WTC11 (cell line): Measurements from ENCODE around the gene HDAC8. TPM values are rescaled to one million over a fixed set of nuclear protein-coding genes. Genes with fewer than 3 reads are reported as not detected.

Experiments used
- ATAC-seq: fragments of 200-7000 bp; cut with Tn5 transposase; 2 replicates; pipeline ENCODE4 v1.10.0; 2021; ENCODE audit warnings: mild to moderate bottlenecking, moderate library complexity
- CTCF ChIA-PET: fragments of 300-600 bp; sonication (Branson Sonifier 250); formaldehyde crosslinking; loops from one replicate; lab custom pipeline; 2021; ENCODE audit warnings: antibody characterized with exemption; lab: Charles Lee
- POLR2A ChIA-PET: fragments of 350-600 bp; sonication (Branson Sonifier 250); formaldehyde crosslinking; loops from one replicate; lab custom pipeline; 2021; ENCODE audit warnings: antibody characterized with exemption; lab: Charles Lee
- DNase-seq: peaks from one replicate; pipeline ENCODE4 v3.0.0; 2021; ENCODE audit warnings: low spot score
- H3K27ac Mint-ChIP-seq: 2 replicates; pipeline ENCODE4 v1.8.0; 2021; ENCODE audit warnings: mixed read lengths
- H3K27me3 Mint-ChIP-seq: 2 replicates; pipeline ENCODE4 v1.8.0; 2021; ENCODE audit warnings: low read depth, mild to moderate bottlenecking, moderate library complexity, mixed read lengths
- H3K36me3 Mint-ChIP-seq: 2 replicates; pipeline ENCODE4 v1.8.0; 2021; ENCODE audit warnings: mixed read lengths
- H3K4me1 Mint-ChIP-seq: 2 replicates; pipeline ENCODE4 v1.8.0; 2022; ENCODE audit warnings: mixed read lengths
- H3K4me3 Mint-ChIP-seq: 2 replicates; pipeline ENCODE4 v1.8.0; 2021; ENCODE audit warnings: mild to moderate bottlenecking, moderate library complexity, mixed read lengths
- H3K9me3 Mint-ChIP-seq: 2 replicates; pipeline ENCODE4 v1.8.0; 2021; ENCODE audit warnings: mixed read lengths
- FOXP1 ChIP-seq: sonication (generic); formaldehyde crosslinking; IDR thresholded peaks from 2 replicates; pipeline ENCODE4 v1.8.0; 2022; ENCODE audit warnings: missing genetic modification reagents, mild to moderate bottlenecking, moderate library complexity, borderline replicate concordance
- GRHL2 ChIP-seq: fragments of 250-450 bp; sonication (Bioruptor Pico); IDR thresholded peaks from 2 replicates; pipeline ENCODE4 v1.8.0; 2022; ENCODE audit warnings: mild to moderate bottlenecking, moderate library complexity; ENCODE audit not compliant: insufficient replicate concordance, severe bottlenecking
- NFATC4 ChIP-seq: fragments of 250-450 bp; sonication (Bioruptor Pico); IDR thresholded peaks from 2 replicates; pipeline ENCODE4 v1.9.0; 2021; ENCODE audit warnings: mild to moderate bottlenecking
- NR1H2 ChIP-seq: sonication (generic); formaldehyde crosslinking; IDR thresholded peaks from 2 replicates; pipeline ENCODE4 v1.9.0; 2021; ENCODE audit warnings: mild to moderate bottlenecking, moderate library complexity, missing genetic modification reagents
- NR3C1 ChIP-seq: sonication (generic); formaldehyde crosslinking; conservative IDR thresholded peaks from 2 replicates; pipeline ENCODE4 v1.8.1; 2023; ENCODE audit warnings: low read depth, mild to moderate bottlenecking, missing genetic modification reagents
- PRRX2 ChIP-seq: fragments of 250-450 bp; sonication (Bioruptor Pico); IDR thresholded peaks from 2 replicates; pipeline ENCODE4 v1.8.0; 2021; ENCODE audit warnings: mild to moderate bottlenecking
- SMAD3 ChIP-seq: sonication (generic); formaldehyde crosslinking; IDR thresholded peaks from 2 replicates; pipeline ENCODE4 v1.8.0; 2022; ENCODE audit warnings: missing genetic modification reagents, mild to moderate bottlenecking, borderline replicate concordance
- TCF7 ChIP-seq: sonication (generic); formaldehyde crosslinking; IDR thresholded peaks from 2 replicates; pipeline ENCODE4 v1.8.0; 2022; ENCODE audit warnings: mild to moderate bottlenecking, low read depth, missing genetic modification reagents, moderate library complexity
- TEAD4 ChIP-seq: sonication (generic); formaldehyde crosslinking; IDR thresholded peaks from 2 replicates; pipeline ENCODE4 v1.8.0; 2022; ENCODE audit warnings: mild to moderate bottlenecking, missing genetic modification reagents
- ZBTB21 ChIP-seq: sonication (generic); formaldehyde crosslinking; IDR thresholded peaks from 2 replicates; pipeline ENCODE4 v1.8.1; 2023; ENCODE audit warnings: mild to moderate bottlenecking, missing genetic modification reagents, borderline replicate concordance
- ZNF263 ChIP-seq: sonication (generic); formaldehyde crosslinking; IDR thresholded peaks from 2 replicates; pipeline ENCODE4 v1.8.1; 2022; ENCODE audit warnings: low read depth, mild to moderate bottlenecking, moderate library complexity, missing genetic modification reagents
- ZNF317 ChIP-seq: sonication (generic); formaldehyde crosslinking; IDR thresholded peaks from 2 replicates; pipeline ENCODE4 v1.8.1; 2023; ENCODE audit warnings: low read depth, mild to moderate bottlenecking, moderate library complexity, missing genetic modification reagents, borderline replicate concordance
- total RNA-seq: library from RNA; stranded (reverse); gene quantifications from 3 replicates; pipeline ENCODE4 v1.2.3, GENCODE V29; 2021
- TF ChIP-seq, protein P1 (sequence below): sonication (generic); formaldehyde crosslinking; IDR thresholded peaks from 2 replicates; pipeline ENCODE4 v1.8.0; 2022; ENCODE audit warnings: mild to moderate bottlenecking, missing genetic modification reagents
- TF ChIP-seq, protein P2 (sequence below): sonication (generic); formaldehyde crosslinking; conservative IDR thresholded peaks from 2 replicates; pipeline ENCODE4 v1.8.1; 2023; ENCODE audit warnings: mild to moderate bottlenecking, low read depth, missing genetic modification reagents, moderate library complexity
- TF ChIP-seq, protein P3 (sequence below): sonication (generic); formaldehyde crosslinking; IDR thresholded peaks from 2 replicates; pipeline ENCODE4 v1.8.1; 2022; ENCODE audit warnings: mild to moderate bottlenecking, missing genetic modification reagents, moderate library complexity, borderline replicate concordance
- TF ChIP-seq, protein P4 (sequence below): sonication (generic); formaldehyde crosslinking; IDR thresholded peaks from 2 replicates; pipeline ENCODE4 v1.8.1; 2023; ENCODE audit warnings: mild to moderate bottlenecking, moderate library complexity, missing genetic modification reagents
- TF ChIP-seq, protein P5 (sequence below): sonication (generic); formaldehyde crosslinking; IDR thresholded peaks from 2 replicates; pipeline ENCODE4 v1.8.1; 2023; ENCODE audit warnings: mild to moderate bottlenecking, missing genetic modification reagents
- TF ChIP-seq, protein P6 (sequence below): sonication (generic); formaldehyde crosslinking; IDR thresholded peaks from 2 replicates; pipeline ENCODE4 v1.8.1; 2022; ENCODE audit warnings: low read depth, missing genetic modification reagents, borderline replicate concordance

The HDAC8 gene
- total RNA-seq, 1 experiment from 2014 or later: 22.5 TPM

DNA sequence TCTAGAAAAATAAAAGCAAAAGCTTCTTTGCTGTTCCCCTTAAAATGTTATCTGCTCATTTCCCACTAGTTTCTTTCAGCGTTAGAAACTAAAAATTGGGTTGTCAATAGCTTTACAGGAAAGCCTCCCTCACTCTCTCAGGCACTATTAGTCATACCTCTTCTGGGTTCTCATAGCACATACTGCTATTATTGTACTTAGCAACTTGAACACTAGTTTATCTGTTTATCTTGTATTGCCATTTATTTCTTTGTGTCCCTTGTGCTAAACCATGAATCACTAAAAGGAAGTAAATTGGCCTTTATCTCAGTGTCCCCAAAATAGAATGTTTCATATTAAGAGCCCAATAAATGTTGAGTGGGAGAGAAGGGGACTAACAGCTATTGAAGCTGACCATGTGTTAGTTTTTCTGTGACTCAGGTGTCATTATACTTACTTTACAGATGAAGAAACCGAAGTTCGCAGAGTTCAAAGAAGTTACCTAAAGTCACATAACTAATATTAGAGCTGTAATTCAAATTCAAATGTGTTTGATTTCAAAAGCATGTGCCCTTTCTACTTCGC, 142.2 kb downstream of the HDAC8 start:
- ATAC-seq (no peak), DNase-seq (no peak)
- ChIA-PET CTCF (no interaction called here), POLR2A (no interaction called here)
- no peak overlapping the region for H3K27ac Mint-ChIP-seq
- H3K36me3 Mint-ChIP-seq: no peaks in the 10 kb centered on the region; the same call in 1 of the 2 replicates
- H3K4me1 Mint-ChIP-seq: no peaks in the 10 kb centered on the region
- H3K27me3 Mint-ChIP-seq: no peaks in the 10 kb centered on the region
- no peak overlapping the region for H3K4me3 Mint-ChIP-seq
- H3K9me3 Mint-ChIP-seq: no peaks in the 10 kb centered on the region
- TF ChIP-seq TCF7 (CRISPR knock-in tag) (no peak), ZNF317 (CRISPR knock-in tag) (no peak), FOXP1 (CRISPR knock-in tag) (no peak), ZBTB21 (CRISPR knock-in tag) (no peak), GRHL2 (CRISPR knock-in tag) (no peak), ZNF263 (CRISPR knock-in tag) (no peak)
- TF ChIP-seq, protein P1, sequence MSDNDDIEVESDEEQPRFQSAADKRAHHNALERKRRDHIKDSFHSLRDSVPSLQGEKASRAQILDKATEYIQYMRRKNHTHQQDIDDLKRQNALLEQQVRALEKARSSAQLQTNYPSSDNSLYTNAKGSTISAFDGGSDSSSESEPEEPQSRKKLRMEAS (CRISPR knock-in tag): no peak
- TF ChIP-seq, protein P2, sequence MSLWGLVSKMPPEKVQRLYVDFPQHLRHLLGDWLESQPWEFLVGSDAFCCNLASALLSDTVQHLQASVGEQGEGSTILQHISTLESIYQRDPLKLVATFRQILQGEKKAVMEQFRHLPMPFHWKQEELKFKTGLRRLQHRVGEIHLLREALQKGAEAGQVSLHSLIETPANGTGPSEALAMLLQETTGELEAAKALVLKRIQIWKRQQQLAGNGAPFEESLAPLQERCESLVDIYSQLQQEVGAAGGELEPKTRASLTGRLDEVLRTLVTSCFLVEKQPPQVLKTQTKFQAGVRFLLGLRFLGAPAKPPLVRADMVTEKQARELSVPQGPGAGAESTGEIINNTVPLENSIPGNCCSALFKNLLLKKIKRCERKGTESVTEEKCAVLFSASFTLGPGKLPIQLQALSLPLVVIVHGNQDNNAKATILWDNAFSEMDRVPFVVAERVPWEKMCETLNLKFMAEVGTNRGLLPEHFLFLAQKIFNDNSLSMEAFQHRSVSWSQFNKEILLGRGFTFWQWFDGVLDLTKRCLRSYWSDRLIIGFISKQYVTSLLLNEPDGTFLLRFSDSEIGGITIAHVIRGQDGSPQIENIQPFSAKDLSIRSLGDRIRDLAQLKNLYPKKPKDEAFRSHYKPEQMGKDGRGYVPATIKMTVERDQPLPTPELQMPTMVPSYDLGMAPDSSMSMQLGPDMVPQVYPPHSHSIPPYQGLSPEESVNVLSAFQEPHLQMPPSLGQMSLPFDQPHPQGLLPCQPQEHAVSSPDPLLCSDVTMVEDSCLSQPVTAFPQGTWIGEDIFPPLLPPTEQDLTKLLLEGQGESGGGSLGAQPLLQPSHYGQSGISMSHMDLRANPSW (CRISPR knock-in tag): no peak
- TF ChIP-seq, protein P3, sequence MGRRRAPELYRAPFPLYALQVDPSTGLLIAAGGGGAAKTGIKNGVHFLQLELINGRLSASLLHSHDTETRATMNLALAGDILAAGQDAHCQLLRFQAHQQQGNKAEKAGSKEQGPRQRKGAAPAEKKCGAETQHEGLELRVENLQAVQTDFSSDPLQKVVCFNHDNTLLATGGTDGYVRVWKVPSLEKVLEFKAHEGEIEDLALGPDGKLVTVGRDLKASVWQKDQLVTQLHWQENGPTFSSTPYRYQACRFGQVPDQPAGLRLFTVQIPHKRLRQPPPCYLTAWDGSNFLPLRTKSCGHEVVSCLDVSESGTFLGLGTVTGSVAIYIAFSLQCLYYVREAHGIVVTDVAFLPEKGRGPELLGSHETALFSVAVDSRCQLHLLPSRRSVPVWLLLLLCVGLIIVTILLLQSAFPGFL: no peak

DNA sequence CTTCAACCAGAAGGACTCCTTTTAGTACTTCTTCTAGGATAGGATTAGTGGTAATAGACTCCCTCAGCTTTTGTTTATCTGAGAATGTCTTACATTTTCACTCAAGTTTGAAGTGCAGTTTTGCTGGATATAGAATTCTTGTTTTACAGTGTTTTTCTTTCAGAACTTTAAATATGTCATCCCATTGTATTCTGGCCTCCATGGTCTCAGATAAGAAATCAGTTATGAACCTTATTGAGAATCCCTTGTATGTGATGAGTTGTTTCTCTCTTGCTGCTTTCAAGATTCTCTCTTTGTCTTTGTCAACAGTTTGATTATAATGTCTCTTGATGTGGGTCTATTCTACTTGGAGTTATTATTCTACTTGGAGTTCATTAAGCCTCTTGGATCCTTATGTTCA, 150.8 kb downstream of the HDAC8 start:
- H3K9me3 Mint-ChIP-seq: peaks cover 41% of the 10 kb centered on the region
- no peak overlapping the region for H3K27ac Mint-ChIP-seq
- ChIA-PET POLR2A (no interaction called here), CTCF (no interaction called here)
- TF ChIP-seq PRRX2 (CRISPR knock-in tag) (no peak), NR3C1 (CRISPR knock-in tag) (no peak)
- H3K36me3 Mint-ChIP-seq: peaks cover 24% of the 10 kb centered on the region
- H3K4me1 Mint-ChIP-seq: no peaks in the 10 kb centered on the region
- ATAC-seq (no peak), DNase-seq (no peak)
- H3K27me3 Mint-ChIP-seq: no peaks in the 10 kb centered on the region
- no peak overlapping the region for H3K4me3 Mint-ChIP-seq

DNA sequence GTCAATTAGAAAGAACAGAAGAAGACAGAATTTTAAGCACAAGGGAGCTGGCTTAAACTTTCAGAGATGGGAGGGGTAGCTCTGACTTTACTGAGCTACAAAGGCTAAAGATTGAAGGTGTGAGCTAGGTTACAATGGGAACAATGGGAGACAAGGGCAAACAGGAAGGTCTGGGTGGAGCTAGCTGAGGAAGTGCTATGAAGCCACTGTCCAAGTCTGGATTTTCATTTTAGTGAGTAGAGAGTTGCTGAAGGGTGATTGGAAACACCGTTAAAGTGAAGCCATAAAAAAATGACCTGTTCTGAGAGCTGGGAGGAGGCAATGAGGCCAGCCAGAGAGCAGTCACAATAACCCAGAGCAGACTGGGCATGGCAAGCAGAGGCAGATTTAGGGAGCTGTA, 162.7 kb downstream of the HDAC8 start:
- ChIA-PET POLR2A (no interaction called here), CTCF (no interaction called here)
- H3K9me3 Mint-ChIP-seq: peaks cover 11% of the 10 kb centered on the region; the same call in 1 of the 2 replicates
- no peaks in the 10 kb centered on the region for H3K27me3 Mint-ChIP-seq
- no peak overlapping the region for H3K4me3 Mint-ChIP-seq
- H3K4me1 Mint-ChIP-seq: 0 out of 2 replicates have a peak, but pooled peaks cover 5% of the 10 kb centered on the region
- DNase-seq (no peak), ATAC-seq (no peak)
- H3K27ac Mint-ChIP-seq: no peak overlapping the region
- peaks cover 11% of the 10 kb centered on the region; the same call in 1 of the 2 replicates for H3K36me3 Mint-ChIP-seq
- no peak for TF ChIP-seq TEAD4 (CRISPR knock-in tag)
- TF ChIP-seq NR1H2 (CRISPR knock-in tag): no peak
- TF ChIP-seq, protein P4, sequence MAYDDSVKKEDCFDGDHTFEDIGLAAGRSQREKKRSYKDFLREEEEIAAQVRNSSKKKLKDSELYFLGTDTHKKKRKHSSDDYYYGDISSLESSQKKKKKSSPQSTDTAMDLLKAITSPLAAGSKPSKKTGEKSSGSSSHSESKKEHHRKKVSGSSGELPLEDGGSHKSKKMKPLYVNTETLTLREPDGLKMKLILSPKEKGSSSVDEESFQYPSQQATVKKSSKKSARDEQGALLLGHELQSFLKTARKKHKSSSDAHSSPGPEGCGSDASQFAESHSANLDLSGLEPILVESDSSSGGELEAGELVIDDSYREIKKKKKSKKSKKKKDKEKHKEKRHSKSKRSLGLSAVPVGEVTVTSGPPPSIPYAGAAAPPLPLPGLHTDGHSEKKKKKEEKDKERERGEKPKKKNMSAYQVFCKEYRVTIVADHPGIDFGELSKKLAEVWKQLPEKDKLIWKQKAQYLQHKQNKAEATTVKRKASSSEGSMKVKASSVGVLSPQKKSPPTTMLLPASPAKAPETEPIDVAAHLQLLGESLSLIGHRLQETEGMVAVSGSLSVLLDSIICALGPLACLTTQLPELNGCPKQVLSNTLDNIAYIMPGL (CRISPR knock-in tag): no peak
- TF ChIP-seq, protein P2 (CRISPR knock-in tag): no peak
- TF ChIP-seq SMAD3 (CRISPR knock-in tag): no peak
- TF ChIP-seq NFATC4 (CRISPR knock-in tag): no peak
- TF ChIP-seq, protein P5, sequence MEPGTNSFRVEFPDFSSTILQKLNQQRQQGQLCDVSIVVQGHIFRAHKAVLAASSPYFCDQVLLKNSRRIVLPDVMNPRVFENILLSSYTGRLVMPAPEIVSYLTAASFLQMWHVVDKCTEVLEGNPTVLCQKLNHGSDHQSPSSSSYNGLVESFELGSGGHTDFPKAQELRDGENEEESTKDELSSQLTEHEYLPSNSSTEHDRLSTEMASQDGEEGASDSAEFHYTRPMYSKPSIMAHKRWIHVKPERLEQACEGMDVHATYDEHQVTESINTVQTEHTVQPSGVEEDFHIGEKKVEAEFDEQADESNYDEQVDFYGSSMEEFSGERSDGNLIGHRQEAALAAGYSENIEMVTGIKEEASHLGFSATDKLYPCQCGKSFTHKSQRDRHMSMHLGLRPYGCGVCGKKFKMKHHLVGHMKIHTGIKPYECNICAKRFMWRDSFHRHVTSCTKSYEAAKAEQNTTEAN (CRISPR knock-in tag): no peak
- TF ChIP-seq, protein P6, sequence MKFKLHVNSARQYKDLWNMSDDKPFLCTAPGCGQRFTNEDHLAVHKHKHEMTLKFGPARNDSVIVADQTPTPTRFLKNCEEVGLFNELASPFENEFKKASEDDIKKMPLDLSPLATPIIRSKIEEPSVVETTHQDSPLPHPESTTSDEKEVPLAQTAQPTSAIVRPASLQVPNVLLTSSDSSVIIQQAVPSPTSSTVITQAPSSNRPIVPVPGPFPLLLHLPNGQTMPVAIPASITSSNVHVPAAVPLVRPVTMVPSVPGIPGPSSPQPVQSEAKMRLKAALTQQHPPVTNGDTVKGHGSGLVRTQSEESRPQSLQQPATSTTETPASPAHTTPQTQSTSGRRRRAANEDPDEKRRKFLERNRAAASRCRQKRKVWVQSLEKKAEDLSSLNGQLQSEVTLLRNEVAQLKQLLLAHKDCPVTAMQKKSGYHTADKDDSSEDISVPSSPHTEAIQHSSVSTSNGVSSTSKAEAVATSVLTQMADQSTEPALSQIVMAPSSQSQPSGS (CRISPR knock-in tag): no peak
- TF ChIP-seq, protein P3: no peak
